ENCODE data around the gene PPP4R3B.

DNA sequence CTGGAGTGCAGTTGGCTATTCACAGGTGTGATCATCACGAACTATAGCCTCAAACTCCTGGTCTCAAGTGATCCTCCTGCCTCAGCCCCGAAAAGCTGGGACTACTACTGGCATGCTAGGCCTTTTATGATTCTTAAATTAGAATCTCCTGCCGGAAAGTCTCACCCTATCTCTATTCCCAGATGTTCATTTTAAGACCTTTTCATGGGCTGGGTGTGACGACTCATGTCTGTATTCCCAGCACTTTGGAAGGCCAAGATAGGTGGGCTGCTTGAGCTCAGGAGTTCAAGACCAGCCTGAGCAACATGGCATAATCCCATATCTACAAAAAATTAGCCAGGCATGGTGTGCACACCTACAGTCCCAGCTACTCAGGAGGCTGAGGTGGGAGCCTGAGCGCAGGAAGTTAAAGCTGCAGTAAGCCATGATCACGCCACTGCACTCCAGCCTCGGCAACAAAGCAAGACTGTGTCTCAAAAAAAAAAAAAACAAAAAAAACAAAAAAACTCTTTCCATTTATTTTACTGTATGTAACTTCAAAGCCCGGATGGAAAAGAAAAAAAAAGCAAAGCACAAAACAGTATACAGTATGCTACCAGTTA lies 8.1 kb downstream of the PPP4R3B start:
- no peak for TF ChIP-seq POLR2A (IDR thresholded peaks at IDR 0.05; ENCODE audit: extremely low read depth, insufficient read length)
- no peak for TF ChIP-seq CTCF (IDR thresholded peaks at IDR 0.05; ENCODE audit: low read depth, low read length)
- TF ChIP-seq, protein P1, sequence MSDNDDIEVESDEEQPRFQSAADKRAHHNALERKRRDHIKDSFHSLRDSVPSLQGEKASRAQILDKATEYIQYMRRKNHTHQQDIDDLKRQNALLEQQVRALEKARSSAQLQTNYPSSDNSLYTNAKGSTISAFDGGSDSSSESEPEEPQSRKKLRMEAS (IDR thresholded peaks at IDR 0.05; ENCODE audit: low read depth, low read length), result no peak
- no peak for TF ChIP-seq MYC (IDR thresholded peaks at IDR 0.05; ENCODE audit: low read depth, low read length)

Measured in NB4 (cell line).